Neural progenitor cell (in vitro differentiated cells): ENCODE measurements around the gene ZFAND3. TPM values are rescaled to one million over a fixed set of nuclear protein-coding genes. Genes with fewer than 3 reads are reported as not detected.

Experiments
- DNase-seq: peaks from one replicate; pipeline ENCODE4 v3.0.0-alpha.2; 2016; ENCODE audit warnings: low spot score
- H2AFZ ChIP-seq: fragments of 200-600 bp; sonication (generic); replicated peaks from 2 replicates; pipeline ENCODE4 v1.6.1; 2016; ENCODE audit warnings: antibody characterized with exemption
- H3F3A ChIP-seq: fragments of 200-600 bp; sonication (generic); 2 replicates; pipeline ENCODE4 v1.6.1; 2016; ENCODE audit warnings: antibody characterized with exemption, low read depth
- H3K27ac ChIP-seq: fragments of 200-600 bp; sonication (generic); 2 replicates; pipeline ENCODE4 v1.5.1; 2016; ENCODE audit warnings: mild to moderate bottlenecking
- H3K27me3 ChIP-seq: fragments of 200-600 bp; sonication (generic); 2 replicates; pipeline ENCODE4 v1.6.1; 2016; ENCODE audit warnings: mild to moderate bottlenecking, moderate library complexity
- H3K36me3 ChIP-seq: fragments of 200-600 bp; sonication (generic); 2 replicates; pipeline ENCODE4 v1.5.1; 2016
- H3K4me1 ChIP-seq: fragments of 200-600 bp; sonication (generic); 2 replicates; pipeline ENCODE4 v1.6.1; 2016; ENCODE audit warnings: mixed run types
- H3K4me2 ChIP-seq: fragments of 200-600 bp; sonication (generic); 2 replicates; pipeline ENCODE4 v1.6.1; 2016
- H3K4me3 ChIP-seq: fragments of 200-600 bp; sonication (generic); 2 replicates; pipeline ENCODE4 v1.5.1; 2016
- H3K79me2 ChIP-seq: fragments of 200-600 bp; sonication (generic); 2 replicates; pipeline ENCODE4 v1.6.1; 2016; ENCODE audit warnings: low read depth
- H3K9ac ChIP-seq: fragments of 200-600 bp; sonication (generic); 2 replicates; pipeline ENCODE4 v1.6.1; 2016
- H3K9me3 ChIP-seq: fragments of 200-600 bp; sonication (generic); 2 replicates; pipeline ENCODE4 v1.5.1; 2016; ENCODE audit warnings: low read depth
- H4K20me1 ChIP-seq: fragments of 200-600 bp; sonication (generic); 2 replicates; pipeline ENCODE4 v1.6.1; 2016; ENCODE audit warnings: low read depth
- H3K27ac Mint-ChIP-seq: 3 replicates; pipeline ENCODE4 v1.8.0; 2021; ENCODE audit warnings: mixed read lengths
- H3K27me3 Mint-ChIP-seq: 2 replicates; pipeline ENCODE4 v1.8.0; 2022; ENCODE audit warnings: low read depth, mild to moderate bottlenecking, inconsistent platforms, moderate library complexity, mixed read lengths; ENCODE audit not compliant: insufficient read depth
- H3K36me3 Mint-ChIP-seq: 3 replicates; pipeline ENCODE4 v1.8.0; 2021; ENCODE audit warnings: mixed read lengths
- H3K4me1 Mint-ChIP-seq: 3 replicates; pipeline ENCODE4 v1.8.0; 2021; ENCODE audit warnings: mixed read lengths
- H3K4me3 Mint-ChIP-seq: 3 replicates; pipeline ENCODE4 v1.8.0; 2021; ENCODE audit warnings: mild to moderate bottlenecking, moderate library complexity, mixed read lengths
- H3K9me3 Mint-ChIP-seq: 3 replicates; pipeline ENCODE4 v1.8.0; 2020; ENCODE audit warnings: mixed read lengths
- EZH2 ChIP-seq: fragments of 200-600 bp; sonication (generic); IDR thresholded peaks from 2 replicates; pipeline ENCODE4 v1.6.1; 2017; ENCODE audit warnings: antibody characterized with exemption, mild to moderate bottlenecking, moderate library complexity
- EZH2phosphoT487 ChIP-seq: fragments of 200-600 bp; sonication (generic); IDR thresholded peaks from 2 replicates; pipeline ENCODE4 v1.6.1; 2017; ENCODE audit warnings: antibody characterized with exemption
- total RNA-seq: library from RNA; depleted of rRNA; stranded (reverse); fragments of >200 nt; gene quantifications from 2 replicates; pipeline ENCODE4 v1.2.3, GENCODE V29; 2015; ENCODE audit warnings: low replicate concordance
- TF ChIP-seq, protein P1 (sequence below): fragments of 200-600 bp; sonication (generic); IDR thresholded peaks from 2 replicates; pipeline ENCODE4 v1.5.1; 2017; ENCODE audit warnings: antibody characterized with exemption, mild to moderate bottlenecking

The ZFAND3 gene
- total RNA-seq, 1 donor from 2014 or later, result 24.3 TPM

- no peaks in the 10 kb centered on the region for H3K36me3 ChIP-seq
- peaks cover 92% of the 10 kb centered on the region for H4K20me1 ChIP-seq
- H3K9ac ChIP-seq, result no peak overlapping the region
- no peaks in the 10 kb centered on the region for H3K9me3 ChIP-seq
- H3F3A ChIP-seq, result peaks cover 6% of the 10 kb centered on the region
- peaks cover 96% of the 10 kb centered on the region for H3K79me2 ChIP-seq
- H3K4me3 ChIP-seq, result no peak overlapping the region
- H3K27me3 ChIP-seq, result no peaks in the 10 kb centered on the region
- H3K36me3 Mint-ChIP-seq, result peaks cover 2% of the 10 kb centered on the region
- DNase-seq, result no peak
- peaks cover 57% of the 10 kb centered on the region for H3K4me1 Mint-ChIP-seq
- H3K27ac ChIP-seq, result no peak overlapping the region
- peak overlapping the region; percentile 80 for H3K27ac Mint-ChIP-seq
- no peak overlapping the region for H3K4me3 Mint-ChIP-seq
- H3K4me1 ChIP-seq, result peaks cover 44% of the 10 kb centered on the region
- no peaks in the 10 kb centered on the region for H3K9me3 Mint-ChIP-seq
- H3K4me2 ChIP-seq, result peak overlapping the region; percentile 46
- no peaks in the 10 kb centered on the region for H3K27me3 Mint-ChIP-seq
- no peak overlapping the region for H2AFZ ChIP-seq
- TF ChIP-seq, protein P1, sequence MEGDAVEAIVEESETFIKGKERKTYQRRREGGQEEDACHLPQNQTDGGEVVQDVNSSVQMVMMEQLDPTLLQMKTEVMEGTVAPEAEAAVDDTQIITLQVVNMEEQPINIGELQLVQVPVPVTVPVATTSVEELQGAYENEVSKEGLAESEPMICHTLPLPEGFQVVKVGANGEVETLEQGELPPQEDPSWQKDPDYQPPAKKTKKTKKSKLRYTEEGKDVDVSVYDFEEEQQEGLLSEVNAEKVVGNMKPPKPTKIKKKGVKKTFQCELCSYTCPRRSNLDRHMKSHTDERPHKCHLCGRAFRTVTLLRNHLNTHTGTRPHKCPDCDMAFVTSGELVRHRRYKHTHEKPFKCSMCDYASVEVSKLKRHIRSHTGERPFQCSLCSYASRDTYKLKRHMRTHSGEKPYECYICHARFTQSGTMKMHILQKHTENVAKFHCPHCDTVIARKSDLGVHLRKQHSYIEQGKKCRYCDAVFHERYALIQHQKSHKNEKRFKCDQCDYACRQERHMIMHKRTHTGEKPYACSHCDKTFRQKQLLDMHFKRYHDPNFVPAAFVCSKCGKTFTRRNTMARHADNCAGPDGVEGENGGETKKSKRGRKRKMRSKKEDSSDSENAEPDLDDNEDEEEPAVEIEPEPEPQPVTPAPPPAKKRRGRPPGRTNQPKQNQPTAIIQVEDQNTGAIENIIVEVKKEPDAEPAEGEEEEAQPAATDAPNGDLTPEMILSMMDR, result no peak
- TF ChIP-seq EZH2 (no peak), EZH2phosphoT487 (no peak)
Observed at GRCh38 chr6:37993596-37993995, 174.1 kb downstream of the ZFAND3 start.

- H3K27ac ChIP-seq, result no peak overlapping the region
- peaks cover 6% of the 10 kb centered on the region for H3F3A ChIP-seq
- H3K27ac Mint-ChIP-seq, result peak overlapping the region; percentile 80
- TF ChIP-seq EZH2phosphoT487 (no peak), EZH2 (no peak)
- TF ChIP-seq, protein P1, result no peak
- H3K4me2 ChIP-seq, result peak overlapping the region; percentile 46
- peaks cover 97% of the 10 kb centered on the region for H3K79me2 ChIP-seq
- peaks cover 89% of the 10 kb centered on the region for H4K20me1 ChIP-seq
- peaks cover 2% of the 10 kb centered on the region for H3K36me3 Mint-ChIP-seq
- H3K36me3 ChIP-seq, result no peaks in the 10 kb centered on the region
- H2AFZ ChIP-seq, result no peak overlapping the region
- no peaks in the 10 kb centered on the region for H3K9me3 Mint-ChIP-seq
- H3K4me3 Mint-ChIP-seq, result no peak overlapping the region
- no peak overlapping the region for H3K9ac ChIP-seq
- no peak overlapping the region for H3K4me3 ChIP-seq
- peak; percentile 42 for DNase-seq
- peaks cover 55% of the 10 kb centered on the region for H3K4me1 Mint-ChIP-seq
- peaks cover 44% of the 10 kb centered on the region for H3K4me1 ChIP-seq
- H3K9me3 ChIP-seq, result no peaks in the 10 kb centered on the region
- H3K27me3 ChIP-seq, result no peaks in the 10 kb centered on the region
- no peaks in the 10 kb centered on the region for H3K27me3 Mint-ChIP-seq
Observed at GRCh38 chr6:37994223-37994622, 174.7 kb downstream of the ZFAND3 start.

- Histone ChIP-seq H3K4me3 (no peak overlapping the region), H3K4me1 (peaks cover 19% of the 10 kb centered on the region), H4K20me1 (peaks cover 48% of the 10 kb centered on the region), H2AFZ (no peak overlapping the region), H3K9me3 (no peaks in the 10 kb centered on the region), H3K27me3 (no peaks in the 10 kb centered on the region), H3K4me2 (no peak overlapping the region), H3K9ac (no peak overlapping the region), H3K79me2 (peaks cover 86% of the 10 kb centered on the region), H3K27ac (no peak overlapping the region), H3K36me3 (no peaks in the 10 kb centered on the region), H3F3A (no peaks in the 10 kb centered on the region)
- TF ChIP-seq, protein P1, result no peak
- TF ChIP-seq EZH2phosphoT487, result no peak
- no peak for TF ChIP-seq EZH2
- H3K9me3 Mint-ChIP-seq, result no peaks in the 10 kb centered on the region
- DNase-seq, result no peak
- H3K27ac Mint-ChIP-seq, result no peak overlapping the region
- peaks cover 22% of the 10 kb centered on the region for H3K4me1 Mint-ChIP-seq
- no peaks in the 10 kb centered on the region for H3K27me3 Mint-ChIP-seq
- H3K4me3 Mint-ChIP-seq, result no peak overlapping the region
- H3K36me3 Mint-ChIP-seq, result peaks cover 4% of the 10 kb centered on the region
Observed at GRCh38 chr6:37998366-37998765, 178.8 kb downstream of the ZFAND3 start.
